ENCODE results near the gene TMEM135.

DNA sequence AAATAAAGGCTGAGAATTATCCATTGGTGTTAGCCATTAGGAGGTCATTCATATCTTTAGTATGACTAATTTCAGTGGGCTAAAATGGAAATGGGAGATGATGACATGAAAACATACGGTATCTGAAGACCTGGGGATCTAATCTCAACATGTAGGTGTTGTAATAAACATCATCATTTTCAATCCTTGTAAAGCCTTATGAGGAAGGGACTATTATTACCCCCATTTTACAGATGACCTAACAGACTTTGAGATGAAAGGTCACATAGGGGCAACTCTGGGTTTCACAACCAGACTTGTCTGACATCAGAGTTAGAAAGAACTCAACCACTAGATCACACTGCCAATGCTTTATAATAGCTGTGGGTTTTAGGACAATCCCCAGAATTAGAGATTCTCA lies 34.8 kb upstream of the TMEM135 start:
- TF ChIP-seq, protein P1, sequence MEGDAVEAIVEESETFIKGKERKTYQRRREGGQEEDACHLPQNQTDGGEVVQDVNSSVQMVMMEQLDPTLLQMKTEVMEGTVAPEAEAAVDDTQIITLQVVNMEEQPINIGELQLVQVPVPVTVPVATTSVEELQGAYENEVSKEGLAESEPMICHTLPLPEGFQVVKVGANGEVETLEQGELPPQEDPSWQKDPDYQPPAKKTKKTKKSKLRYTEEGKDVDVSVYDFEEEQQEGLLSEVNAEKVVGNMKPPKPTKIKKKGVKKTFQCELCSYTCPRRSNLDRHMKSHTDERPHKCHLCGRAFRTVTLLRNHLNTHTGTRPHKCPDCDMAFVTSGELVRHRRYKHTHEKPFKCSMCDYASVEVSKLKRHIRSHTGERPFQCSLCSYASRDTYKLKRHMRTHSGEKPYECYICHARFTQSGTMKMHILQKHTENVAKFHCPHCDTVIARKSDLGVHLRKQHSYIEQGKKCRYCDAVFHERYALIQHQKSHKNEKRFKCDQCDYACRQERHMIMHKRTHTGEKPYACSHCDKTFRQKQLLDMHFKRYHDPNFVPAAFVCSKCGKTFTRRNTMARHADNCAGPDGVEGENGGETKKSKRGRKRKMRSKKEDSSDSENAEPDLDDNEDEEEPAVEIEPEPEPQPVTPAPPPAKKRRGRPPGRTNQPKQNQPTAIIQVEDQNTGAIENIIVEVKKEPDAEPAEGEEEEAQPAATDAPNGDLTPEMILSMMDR (IDR thresholded peaks at IDR 0.05): no peak
- no peak for TF ChIP-seq POLR2AphosphoS5 (IDR thresholded peaks at IDR 0.05)

All from transverse colon (tissue), 4 donors.